A549 (cell line): Measurements from ENCODE around the gene XYLT1. TPM values are rescaled to one million over a fixed set of nuclear protein-coding genes. Genes with fewer than 3 reads are reported as not detected.

Experiments used
- ATAC-seq, 2 experiments: fragments of 200-7000 bp in 1 of 2; fragments of >200 bp in 1 of 2; cut with Nextera tagmentation in 1 of 2; cut with Tn5 transposase in 1 of 2; 3 replicates each; pipeline versions ENCODE4 v1.8.0 to v1.9.1; 2018 to 2020; ENCODE audit warnings: mild to moderate bottlenecking in 1 of 2, moderate library complexity in 1 of 2
- CTCF ChIA-PET: fragments of 300-600 bp; sonication (Branson Sonifier 250); formaldehyde crosslinking; extraction: SDS; loops from one replicate; lab custom pipeline; 2021; ENCODE audit warnings: antibody characterized with exemption, inconsistent platforms; lab: Yijun Ruan, JAX
- POLR2A ChIA-PET: fragments of 350-600 bp; formaldehyde crosslinking; extraction: SDS; loops from one replicate; lab custom pipeline; 2021; ENCODE audit warnings: antibody characterized with exemption, inconsistent platforms; lab: Yijun Ruan, JAX
- DNase-seq, 2 experiments: peaks; one replicate each; pipeline versions ENCODE4 v3.0.0 to v3.0.0-alpha.2; 2011 to 2016; ENCODE audit warnings: low read depth in 1 of 2, low spot score in 1 of 2
- FAIRE-seq: peaks from 2 replicates; lab custom pipeline; 2011; peaks lifted over from hg19 to GRCh38; lab: Jason Lieb, UNC
- H3K27ac ChIP-seq, 2 experiments: fragments of >200 bp; sonication (Bioruptor Twin); formaldehyde crosslinking; 3 replicates each; pipeline ENCODE4 v1.5.1; 2016 to 2017
- H3K4me1 ChIP-seq: fragments of >200 bp; sonication (Bioruptor Twin); formaldehyde crosslinking; 3 replicates; pipeline ENCODE4 v1.6.1; 2016
- H3K4me2 ChIP-seq: fragments of >200 bp; sonication (Bioruptor Twin); formaldehyde crosslinking; 3 replicates; pipeline ENCODE4 v1.6.1; 2016
- H3K4me3 ChIP-seq: fragments of >200 bp; sonication (Bioruptor Twin); formaldehyde crosslinking; 3 replicates; pipeline ENCODE4 v1.5.1; 2016
- H3K9me3 ChIP-seq: fragments of >200 bp; sonication (Bioruptor Twin); formaldehyde crosslinking; 3 replicates; pipeline ENCODE4 v1.6.1; 2016
- BHLHE40 ChIP-seq: IDR thresholded peaks from 2 replicates; pipeline ENCODE4 v1.6.1; 2012; ENCODE audit warnings: low read depth, low read length, inconsistent platforms
- CEBPB ChIP-seq, 2 experiments: fragments of >200 bp in 1 of 2; sonication (Bioruptor Twin) in 1 of 2; formaldehyde crosslinking in 1 of 2; IDR thresholded peaks; 2 replicates each; pipeline ENCODE4 v1.6.1; 2012 to 2016
- CHD4 ChIP-seq: fragments of 200-600 bp; sonication (generic); IDR thresholded peaks from 2 replicates; pipeline ENCODE4 v1.6.1; 2016; ENCODE audit warnings: antibody characterized with exemption, mild to moderate bottlenecking, borderline replicate concordance
- CTCF ChIP-seq: fragments of >200 bp; sonication (Bioruptor Twin); formaldehyde crosslinking; IDR thresholded peaks from 3 replicates; pipeline ENCODE4 v1.5.1; 2016
- E2F6 ChIP-seq: IDR thresholded peaks from 2 replicates; pipeline ENCODE4 v1.6.1; 2012; ENCODE audit warnings: low read depth, borderline replicate concordance
- EHF ChIP-seq: fragments of 250-450 bp; sonication (Bioruptor Pico); IDR thresholded peaks from 2 replicates; pipeline ENCODE4 v1.5.0; 2020; ENCODE audit warnings: mild to moderate bottlenecking
- EP300 ChIP-seq, 2 experiments: fragments of >200 bp; sonication (Bioruptor Twin); formaldehyde crosslinking; IDR thresholded peaks; 2 replicates in 1 of 2; 3 replicates in 1 of 2; pipeline ENCODE4 v1.6.1; 2016 to 2017
- FOSL2 ChIP-seq, 2 experiments: fragments of 450-650 bp in 1 of 2; fragments of >200 bp in 1 of 2; sonication (Bioruptor Twin) in 1 of 2; formaldehyde crosslinking; IDR thresholded peaks; 2 replicates each; pipeline versions ENCODE4 v1.5.0 to v1.6.1; 2016 to 2020; ENCODE audit warnings: mild to moderate bottlenecking in 1 of 2, moderate library complexity in 1 of 2
- HEYL ChIP-seq: fragments of 250-450 bp; sonication (Bioruptor Pico); IDR thresholded peaks from 2 replicates; pipeline ENCODE4 v1.8.0; 2021; ENCODE audit warnings: mild to moderate bottlenecking, moderate library complexity
- HMGXB4 ChIP-seq: fragments of 250-450 bp; sonication (Bioruptor Pico); IDR thresholded peaks from 2 replicates; pipeline ENCODE4 v1.5.0; 2021; ENCODE audit warnings: mild to moderate bottlenecking, moderate library complexity, borderline replicate concordance
- HOXB13 ChIP-seq: fragments of 250-450 bp; sonication (Bioruptor Pico); IDR thresholded peaks from 2 replicates; pipeline ENCODE4 v1.5.0; 2020; ENCODE audit warnings: low read depth, mild to moderate bottlenecking, moderate library complexity
- HOXB5 ChIP-seq: fragments of 250-450 bp; sonication (Bioruptor Pico); IDR thresholded peaks from 2 replicates; pipeline ENCODE4 v1.5.0; 2020; ENCODE audit warnings: mild to moderate bottlenecking, moderate library complexity
- JUNB ChIP-seq: fragments of >200 bp; sonication (Bioruptor Twin); formaldehyde crosslinking; IDR thresholded peaks from 2 replicates; pipeline ENCODE4 v1.6.1; 2016
- KDM1A ChIP-seq: fragments of 200-600 bp; sonication (generic); IDR thresholded peaks from 2 replicates; pipeline ENCODE4 v1.6.1; 2016; ENCODE audit warnings: low read depth, mild to moderate bottlenecking
- MAFK ChIP-seq: fragments of 450-650 bp; IDR thresholded peaks from 2 replicates; pipeline ENCODE4 v1.6.1; 2014; ENCODE audit not compliant: partially characterized antibody
- NR3C1 ChIP-seq: fragments of >200 bp; sonication (Bioruptor Twin); formaldehyde crosslinking; IDR thresholded peaks from 3 replicates; pipeline ENCODE4 v1.6.1; 2017
- POLR2AphosphoS2 ChIP-seq: conservative IDR thresholded peaks from 2 replicates; pipeline ENCODE4 v1.6.1; 2012; ENCODE audit warnings: low read length, improper control_type of control experiment, inconsistent platforms
- TP53 ChIP-seq: fragments of 250-450 bp; sonication (Bioruptor Pico); IDR thresholded peaks from 2 replicates; pipeline ENCODE4 v1.5.0; 2021; ENCODE audit warnings: mild to moderate bottlenecking, moderate library complexity
- ZFP36 ChIP-seq: fragments of 450-650 bp; IDR thresholded peaks from 2 replicates; pipeline ENCODE4 v1.6.1; 2014; ENCODE audit warnings: borderline replicate concordance; ENCODE audit not compliant: partially characterized antibody
- WGBS: methylation state at CpG from one replicate; pipeline ENCODE4 v1.1.6; 2017; ENCODE audit errors: missing lambda C conversion rate; 5-methylcytosine and 5-hydroxymethylcytosine counted together
- polyA plus RNA-seq, 4 experiments: library from polyadenylated mRNA; depleted of rRNA in 3 of 4; stranded (reverse); fragments of >200 nt; fragmentation: RNase III in 1 of 4; extraction: RNeasy Plus Mini Kit Qiagen cat#74134 plus additional on column Dnase treatment in 1 of 4; gene quantifications; 2 replicates in 3 of 4; 3 replicates in 1 of 4; pipeline ENCODE4 v1.2.3, GENCODE V29; 2011 to 2017
- TF ChIP-seq, protein P1 (sequence below): IDR thresholded peaks from 2 replicates; pipeline ENCODE4 v1.6.1; 2012
- TF ChIP-seq, protein P2 (sequence below): fragments of 150-350 bp; IDR thresholded peaks from 2 replicates; pipeline ENCODE4 v1.6.1; 2014; ENCODE audit warnings: low read depth, mild to moderate bottlenecking, low read length

Gene XYLT1
- polyA plus RNA-seq, 2 of the 4 experiments (the other 2 are of a cell fraction), result 0.78 to 0.88 TPM

DNA sequence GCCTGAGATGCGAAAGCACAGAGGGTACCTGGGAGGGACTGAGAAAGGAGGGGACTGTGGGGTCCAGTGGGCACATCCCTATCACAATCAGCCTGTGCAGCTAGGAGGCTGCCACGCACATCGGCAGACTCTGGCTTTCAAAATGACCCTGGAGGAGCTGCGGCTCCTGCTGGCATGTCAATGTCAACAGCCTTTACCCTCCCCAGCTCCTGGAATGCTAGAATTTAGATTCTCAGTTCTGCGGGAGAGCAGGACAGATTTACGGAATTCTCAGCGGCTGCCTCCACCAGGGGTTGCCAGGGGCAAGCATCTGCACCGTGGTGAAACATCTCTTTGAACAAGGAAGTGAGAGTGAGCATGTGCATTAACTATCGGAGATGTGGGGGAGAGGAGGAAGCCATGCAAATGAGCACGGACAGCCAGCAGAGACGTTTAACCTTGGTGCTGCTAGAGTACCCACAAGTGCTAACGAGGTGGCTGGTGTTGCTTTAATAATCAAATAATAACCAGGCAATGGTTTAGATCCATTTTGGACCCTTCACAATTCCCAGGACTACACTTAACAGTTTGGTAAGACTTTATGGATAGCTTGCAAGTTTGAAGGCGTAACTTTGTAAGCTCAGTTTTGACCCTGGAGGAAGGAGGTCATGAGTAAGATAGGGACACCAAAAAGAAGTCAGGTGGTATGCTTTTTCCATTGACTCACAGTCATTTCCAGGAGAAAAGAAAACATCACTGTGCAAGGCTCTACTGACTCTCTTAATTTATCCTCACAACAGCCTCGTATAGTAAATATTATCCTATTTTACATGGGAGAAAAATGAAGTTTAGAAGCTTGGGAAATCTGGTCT lies 54.1 kb downstream of the XYLT1 start:
- 0 out of 6 replicates have a peak, but pooled peaks of 1 of the 2 experiments have one; percentile 17 for ATAC-seq
- TF ChIP-seq EP300 (IDR thresholded peaks at IDR 0.05), result no peak
- no peak for TF ChIP-seq TP53 (CRISPR knock-in tag)
- TF ChIP-seq HOXB13 (CRISPR knock-in tag), result no peak
- TF ChIP-seq ZFP36, result no peak
- TF ChIP-seq, protein P1, sequence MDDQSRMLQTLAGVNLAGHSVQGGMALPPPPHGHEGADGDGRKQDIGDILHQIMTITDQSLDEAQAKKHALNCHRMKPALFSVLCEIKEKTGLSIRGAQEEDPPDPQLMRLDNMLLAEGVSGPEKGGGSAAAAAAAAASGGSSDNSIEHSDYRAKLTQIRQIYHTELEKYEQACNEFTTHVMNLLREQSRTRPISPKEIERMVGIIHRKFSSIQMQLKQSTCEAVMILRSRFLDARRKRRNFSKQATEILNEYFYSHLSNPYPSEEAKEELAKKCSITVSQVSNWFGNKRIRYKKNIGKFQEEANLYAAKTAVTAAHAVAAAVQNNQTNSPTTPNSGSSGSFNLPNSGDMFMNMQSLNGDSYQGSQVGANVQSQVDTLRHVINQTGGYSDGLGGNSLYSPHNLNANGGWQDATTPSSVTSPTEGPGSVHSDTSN, result no peak
- TF ChIP-seq HEYL (CRISPR knock-in tag), result no peak
- TF ChIP-seq, protein P2, sequence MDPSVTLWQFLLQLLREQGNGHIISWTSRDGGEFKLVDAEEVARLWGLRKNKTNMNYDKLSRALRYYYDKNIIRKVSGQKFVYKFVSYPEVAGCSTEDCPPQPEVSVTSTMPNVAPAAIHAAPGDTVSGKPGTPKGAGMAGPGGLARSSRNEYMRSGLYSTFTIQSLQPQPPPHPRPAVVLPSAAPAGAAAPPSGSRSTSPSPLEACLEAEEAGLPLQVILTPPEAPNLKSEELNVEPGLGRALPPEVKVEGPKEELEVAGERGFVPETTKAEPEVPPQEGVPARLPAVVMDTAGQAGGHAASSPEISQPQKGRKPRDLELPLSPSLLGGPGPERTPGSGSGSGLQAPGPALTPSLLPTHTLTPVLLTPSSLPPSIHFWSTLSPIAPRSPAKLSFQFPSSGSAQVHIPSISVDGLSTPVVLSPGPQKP, result no peak
- no peak for TF ChIP-seq FOSL2 (IDR thresholded peaks at IDR 0.05)
- TF ChIP-seq FOSL2 (CRISPR knock-in tag; IDR thresholded peaks at IDR 0.05), result no peak
- TF ChIP-seq E2F6, result no peak
- Histone ChIP-seq H3K9me3 (no peaks in the 10 kb centered on the region), H3K4me3 (no peak overlapping the region), H3K4me2 (no peak overlapping the region), H3K27ac (no peak overlapping the region), H3K4me1 (no peaks in the 10 kb centered on the region)
- no peak for DNase-seq
- no peak for FAIRE-seq
- POLR2A ChIA-PET, result no interaction called here
- WGBS, result 37% methylated on average over 12 of the region's 14 CpGs
- CTCF ChIA-PET, result interaction anchor here (0.9 kb wide), 1 partner anchor 29 kb away, joined by 3 read pairs; no protein-coding TSS in a partner anchor

DNA sequence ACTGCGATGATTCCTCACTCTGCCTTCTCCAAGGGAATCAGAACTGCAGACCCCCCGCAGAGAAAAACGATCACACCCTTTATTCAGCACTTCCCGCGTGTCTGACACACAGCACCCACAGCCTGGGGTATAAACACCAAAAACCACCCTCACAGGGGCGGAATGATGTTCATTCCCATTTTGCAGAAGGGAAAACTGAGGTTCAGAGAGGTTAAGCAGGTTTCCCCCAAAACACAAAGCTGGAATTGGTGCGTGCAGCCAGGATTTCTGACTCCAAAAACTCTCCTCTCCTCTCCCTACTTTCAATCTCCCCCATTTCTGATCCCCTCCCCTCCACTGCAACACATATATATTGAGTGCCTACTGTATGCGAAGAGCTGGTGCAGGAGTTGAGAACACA lies 55.8 kb downstream of the XYLT1 start:
- ATAC-seq (no peak), FAIRE-seq (no peak), DNase-seq (no peak)
- no peaks in the 10 kb centered on the region for H3K4me1 ChIP-seq
- H3K9me3 ChIP-seq, result no peaks in the 10 kb centered on the region
- H3K4me3 ChIP-seq, result no peak overlapping the region
- H3K4me2 ChIP-seq, result no peak overlapping the region
- ChIA-PET CTCF (no interaction called here), POLR2A (no interaction called here)
- no peak overlapping the region for H3K27ac ChIP-seq
- no peak for TF ChIP-seq POLR2AphosphoS2
- TF ChIP-seq FOSL2 (IDR thresholded peaks at IDR 0.05), result no peak
- no peak for TF ChIP-seq FOSL2 (CRISPR knock-in tag; IDR thresholded peaks at IDR 0.05)
- no peak for TF ChIP-seq NR3C1
- TF ChIP-seq E2F6, result no peak
- 44% methylated on average over 8 of the region's 8 CpGs for WGBS

GRCh38 chr16:17414421-17414820 lies 56.3 kb downstream of the XYLT1 start:
- Histone ChIP-seq H3K9me3 (no peaks in the 10 kb centered on the region), H3K4me1 (no peaks in the 10 kb centered on the region), H3K4me3 (no peak overlapping the region), H3K27ac (no peak overlapping the region), H3K4me2 (no peak overlapping the region)
- FAIRE-seq (no peak), ATAC-seq (no peak), DNase-seq (no peak)
- no peak for TF ChIP-seq BHLHE40
- TF ChIP-seq EHF, result no peak
- TF ChIP-seq EP300 (IDR thresholded peaks at IDR 0.05), result no peak
- no peak for TF ChIP-seq FOSL2 (IDR thresholded peaks at IDR 0.05)
- TF ChIP-seq FOSL2 (CRISPR knock-in tag; IDR thresholded peaks at IDR 0.05), result no peak
- no peak for TF ChIP-seq HOXB5 (CRISPR knock-in tag)
- TF ChIP-seq HMGXB4 (CRISPR knock-in tag), result no peak
- no peak for TF ChIP-seq MAFK
- TF ChIP-seq JUNB, result no peak
- no peak for TF ChIP-seq CHD4
- no peak for TF ChIP-seq CEBPB (IDR thresholded peaks at IDR 0.05)
- TF ChIP-seq CTCF, result no peak
- TF ChIP-seq KDM1A, result no peak
- CTCF ChIA-PET, result no interaction called here
- 34% methylated on average over 8 of the region's 8 CpGs for WGBS
- POLR2A ChIA-PET, result no interaction called here
